MM.1S (cell line): ENCODE data around the gene CCDC102A.
A peak's percentile ranks its signal among the peaks of the same experiment; 100 is the strongest.

ENCODE experiments used
- DNase-seq: peaks from one replicate; pipeline ENCODE4 v3.0.0-alpha.2; 2015
- H2AFZ ChIP-seq: fragments of 300-600 bp; sonication (generic); 2 replicates; pipeline ENCODE4 v1.6.0; 2016; ENCODE audit warnings: antibody characterized with exemption, low read length
- H3F3A ChIP-seq: fragments of 300-600 bp; sonication (generic); 2 replicates; pipeline ENCODE4 v1.6.1; 2016; ENCODE audit warnings: mild to moderate bottlenecking, antibody characterized with exemption, low read length, moderate library complexity, mixed read lengths; ENCODE audit not compliant: insufficient read depth
- H3K27ac ChIP-seq: fragments of 300-600 bp; sonication (generic); 2 replicates; pipeline ENCODE4 v1.5.1; 2016; ENCODE audit warnings: mild to moderate bottlenecking, low read length
- H3K27me3 ChIP-seq: fragments of 300-600 bp; sonication (generic); replicated peaks from 2 replicates; pipeline ENCODE4 v1.6.0; 2016; ENCODE audit warnings: low read length; ENCODE audit not compliant: insufficient read depth
- H3K36me3 ChIP-seq: fragments of 300-600 bp; sonication (generic); replicated peaks from 2 replicates; pipeline ENCODE4 v1.6.1; 2016; ENCODE audit warnings: mild to moderate bottlenecking, low read length, mixed read lengths; ENCODE audit not compliant: insufficient read depth
- H3K4me1 ChIP-seq: fragments of 300-600 bp; sonication (generic); 2 replicates; pipeline ENCODE4 v1.6.1; 2016; ENCODE audit warnings: low read length, mixed read lengths
- H3K4me2 ChIP-seq: fragments of 300-600 bp; sonication (generic); 2 replicates; pipeline ENCODE4 v1.6.0; 2016; ENCODE audit warnings: low read depth, low read length
- H3K4me3 ChIP-seq: fragments of 300-600 bp; sonication (generic); 2 replicates; pipeline ENCODE4 v1.5.1; 2016; ENCODE audit warnings: low read length, mixed read lengths
- H3K79me2 ChIP-seq: fragments of 300-600 bp; sonication (generic); 2 replicates; pipeline ENCODE4 v1.6.1; 2016; ENCODE audit warnings: mixed run types, low read length, mixed read lengths
- H3K9ac ChIP-seq: fragments of 300-600 bp; sonication (generic); 2 replicates; pipeline ENCODE4 v1.6.1; 2016; ENCODE audit warnings: low read length, mixed read lengths
- H3K9me2 ChIP-seq: fragments of 300-600 bp; sonication (generic); replicated peaks from 2 replicates; pipeline ENCODE4 v1.6.1; 2016; ENCODE audit warnings: mild to moderate bottlenecking, low read length, mixed read lengths; ENCODE audit not compliant: insufficient read depth
- H3K9me3 ChIP-seq: fragments of 300-600 bp; sonication (generic); replicated peaks from 2 replicates; pipeline ENCODE4 v1.6.1; 2016; ENCODE audit warnings: mild to moderate bottlenecking, low read length, mixed read lengths; ENCODE audit not compliant: insufficient read depth
- H4K20me1 ChIP-seq: fragments of 300-600 bp; sonication (generic); 2 replicates; pipeline ENCODE4 v1.6.1; 2016; ENCODE audit warnings: mild to moderate bottlenecking, low read length, moderate library complexity, mixed read lengths; ENCODE audit not compliant: insufficient read depth
- CTCF ChIP-seq: fragments of 300-600 bp; sonication (generic); IDR thresholded peaks from 2 replicates; pipeline ENCODE4 v1.5.1; 2016; ENCODE audit warnings: antibody characterized with exemption, low read length, mixed read lengths
- EZH2 ChIP-seq: fragments of 300-600 bp; sonication (generic); optimal IDR thresholded peaks from 2 replicates; pipeline ENCODE3; 2017; ENCODE audit warnings: low read depth, mild to moderate bottlenecking, antibody characterized with exemption, low read length, mixed read lengths
- EZH2phosphoT487 ChIP-seq: fragments of 300-600 bp; sonication (generic); IDR thresholded peaks from 2 replicates; pipeline ENCODE4 v1.6.1; 2018; ENCODE audit warnings: antibody characterized with exemption, low read length

The CCDC102A gene

GRCh38 chr16:57468346-57468745 lies 68.0 kb downstream of the CCDC102A start:
- H3K27me3 ChIP-seq, result no peaks in the 10 kb centered on the region
- H3K4me2 ChIP-seq, result no peak overlapping the region
- no peak overlapping the region for H3K9ac ChIP-seq
- peaks cover 19% of the 10 kb centered on the region for H3K79me2 ChIP-seq
- DNase-seq, result no peak
- peaks cover 5% of the 10 kb centered on the region for H3K36me3 ChIP-seq
- H3K27ac ChIP-seq, result no peak overlapping the region
- H3K4me1 ChIP-seq, result peaks cover 2% of the 10 kb centered on the region
- H3K9me2 ChIP-seq, result no peaks in the 10 kb centered on the region
- no peaks in the 10 kb centered on the region for H4K20me1 ChIP-seq
- H3K4me3 ChIP-seq, result no peak overlapping the region
- no peaks in the 10 kb centered on the region; the same call in 1 of the 2 replicates for H3F3A ChIP-seq
- H2AFZ ChIP-seq, result no peak overlapping the region
- no peak for TF ChIP-seq CTCF
- TF ChIP-seq EZH2, result no peak
- no peak for TF ChIP-seq EZH2phosphoT487
- no peaks in the 10 kb centered on the region for H3K9me3 ChIP-seq

- H3K27ac ChIP-seq, result no peak overlapping the region
- H3K27me3 ChIP-seq, result no peaks in the 10 kb centered on the region
- H3K4me2 ChIP-seq, result no peak overlapping the region
- H3K79me2 ChIP-seq, result peaks cover 25% of the 10 kb centered on the region
- H3K9me2 ChIP-seq, result no peaks in the 10 kb centered on the region
- H3F3A ChIP-seq, result peaks cover 9% of the 10 kb centered on the region; the same call in 1 of the 2 replicates
- TF ChIP-seq EZH2phosphoT487, result no peak
- no peak for TF ChIP-seq EZH2
- TF ChIP-seq CTCF, result no peak
- H4K20me1 ChIP-seq, result no peaks in the 10 kb centered on the region
- H3K4me3 ChIP-seq, result no peak overlapping the region
- DNase-seq, result no peak
- H3K9me3 ChIP-seq, result no peaks in the 10 kb centered on the region
- H3K4me1 ChIP-seq, result peaks cover 5% of the 10 kb centered on the region
- no peak overlapping the region for H2AFZ ChIP-seq
- H3K9ac ChIP-seq, result no peak overlapping the region
- peaks cover 5% of the 10 kb centered on the region for H3K36me3 ChIP-seq
Measured at GRCh38 chr16:57464523-57464922, 71.8 kb downstream of the CCDC102A start.

GRCh38 chr16:57462978-57463362 lies 73.4 kb downstream of the CCDC102A start:
- H3K79me2 ChIP-seq, result peaks cover 25% of the 10 kb centered on the region
- H4K20me1 ChIP-seq, result no peaks in the 10 kb centered on the region
- H3K4me1 ChIP-seq, result peaks cover 5% of the 10 kb centered on the region
- H3K27me3 ChIP-seq, result no peaks in the 10 kb centered on the region
- no peak for DNase-seq
- peak overlapping the region; percentile 74 for H3K9ac ChIP-seq
- H3K4me3 ChIP-seq, result peak overlapping the region; percentile 97
- peaks cover 9% of the 10 kb centered on the region; the same call in 1 of the 2 replicates for H3F3A ChIP-seq
- H3K36me3 ChIP-seq, result peaks cover 7% of the 10 kb centered on the region; the same call in 1 of the 2 replicates
- no peak overlapping the region for H2AFZ ChIP-seq
- no peaks in the 10 kb centered on the region for H3K9me3 ChIP-seq
- no peak overlapping the region for H3K27ac ChIP-seq
- H3K9me2 ChIP-seq, result no peaks in the 10 kb centered on the region
- peak overlapping the region; percentile 97 for H3K4me2 ChIP-seq
- TF ChIP-seq CTCF (no peak), EZH2phosphoT487 (no peak), EZH2 (no peak)
